Astrocyte of the spinal cord (primary cell): ENCODE results near the gene CEP72.
"Not testable (repeated sequence)": the region's sequence is repeated elsewhere in the genome, so short reads cannot be mapped to it uniquely, and the experiment has no call there.

ENCODE experiments used
- DNase-seq: peaks from one replicate; pipeline ENCODE4 v3.0.0; 2011; ENCODE audit warnings: low read depth, low spot score
- H3K4me3 ChIP-seq: 2 replicates; pipeline ENCODE4 v1.5.1; 2011; ENCODE audit warnings: low read depth, mild to moderate bottlenecking, low read length, moderate library complexity
- in situ Hi-C: cut with HindIII; loops from 2 replicates; pipeline ENCODE4 v1.10.0; 2017; ENCODE audit warnings: low sequenced_read_pairs
- TF ChIP-seq, protein P1 (sequence below): IDR thresholded peaks from 2 replicates; pipeline ENCODE4 v1.5.1; 2012; ENCODE audit warnings: low read depth, mild to moderate bottlenecking, low read length, inconsistent platforms

CEP72 gene

DNA sequence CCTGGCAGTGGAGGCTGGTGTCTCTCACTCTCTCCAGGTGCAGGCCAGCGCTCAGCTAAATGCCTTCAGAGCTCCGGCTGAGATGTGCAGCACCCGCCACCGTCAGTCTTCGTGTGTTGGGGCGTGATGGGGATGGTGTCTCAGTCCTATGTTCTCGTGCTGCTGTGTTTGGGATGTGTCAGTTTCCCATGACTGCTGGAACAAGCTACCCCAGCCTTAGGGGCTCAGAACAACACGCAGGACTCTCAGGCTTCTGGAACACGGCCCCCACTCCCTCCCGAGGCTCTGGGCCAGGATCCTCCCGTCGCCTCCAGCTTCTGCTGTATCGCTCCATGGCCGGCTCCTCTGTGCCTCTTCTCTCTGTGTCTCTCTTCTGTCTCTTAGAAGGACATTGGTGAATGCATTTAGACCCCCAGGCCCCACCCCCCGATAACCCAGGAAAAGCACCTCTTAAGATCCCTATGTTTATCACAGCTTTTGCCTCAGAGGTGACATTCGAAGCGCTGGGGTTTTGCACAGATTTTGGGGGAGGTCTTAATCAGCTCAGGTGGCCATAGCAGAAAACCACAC lies 9.6 kb upstream of the CEP72 start:
- DNase-seq, result no peak
- in situ Hi-C loops, result no loop called here
- TF ChIP-seq, protein P1, sequence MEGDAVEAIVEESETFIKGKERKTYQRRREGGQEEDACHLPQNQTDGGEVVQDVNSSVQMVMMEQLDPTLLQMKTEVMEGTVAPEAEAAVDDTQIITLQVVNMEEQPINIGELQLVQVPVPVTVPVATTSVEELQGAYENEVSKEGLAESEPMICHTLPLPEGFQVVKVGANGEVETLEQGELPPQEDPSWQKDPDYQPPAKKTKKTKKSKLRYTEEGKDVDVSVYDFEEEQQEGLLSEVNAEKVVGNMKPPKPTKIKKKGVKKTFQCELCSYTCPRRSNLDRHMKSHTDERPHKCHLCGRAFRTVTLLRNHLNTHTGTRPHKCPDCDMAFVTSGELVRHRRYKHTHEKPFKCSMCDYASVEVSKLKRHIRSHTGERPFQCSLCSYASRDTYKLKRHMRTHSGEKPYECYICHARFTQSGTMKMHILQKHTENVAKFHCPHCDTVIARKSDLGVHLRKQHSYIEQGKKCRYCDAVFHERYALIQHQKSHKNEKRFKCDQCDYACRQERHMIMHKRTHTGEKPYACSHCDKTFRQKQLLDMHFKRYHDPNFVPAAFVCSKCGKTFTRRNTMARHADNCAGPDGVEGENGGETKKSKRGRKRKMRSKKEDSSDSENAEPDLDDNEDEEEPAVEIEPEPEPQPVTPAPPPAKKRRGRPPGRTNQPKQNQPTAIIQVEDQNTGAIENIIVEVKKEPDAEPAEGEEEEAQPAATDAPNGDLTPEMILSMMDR, result no peak
- H3K4me3 ChIP-seq, result no peak overlapping the region

DNA sequence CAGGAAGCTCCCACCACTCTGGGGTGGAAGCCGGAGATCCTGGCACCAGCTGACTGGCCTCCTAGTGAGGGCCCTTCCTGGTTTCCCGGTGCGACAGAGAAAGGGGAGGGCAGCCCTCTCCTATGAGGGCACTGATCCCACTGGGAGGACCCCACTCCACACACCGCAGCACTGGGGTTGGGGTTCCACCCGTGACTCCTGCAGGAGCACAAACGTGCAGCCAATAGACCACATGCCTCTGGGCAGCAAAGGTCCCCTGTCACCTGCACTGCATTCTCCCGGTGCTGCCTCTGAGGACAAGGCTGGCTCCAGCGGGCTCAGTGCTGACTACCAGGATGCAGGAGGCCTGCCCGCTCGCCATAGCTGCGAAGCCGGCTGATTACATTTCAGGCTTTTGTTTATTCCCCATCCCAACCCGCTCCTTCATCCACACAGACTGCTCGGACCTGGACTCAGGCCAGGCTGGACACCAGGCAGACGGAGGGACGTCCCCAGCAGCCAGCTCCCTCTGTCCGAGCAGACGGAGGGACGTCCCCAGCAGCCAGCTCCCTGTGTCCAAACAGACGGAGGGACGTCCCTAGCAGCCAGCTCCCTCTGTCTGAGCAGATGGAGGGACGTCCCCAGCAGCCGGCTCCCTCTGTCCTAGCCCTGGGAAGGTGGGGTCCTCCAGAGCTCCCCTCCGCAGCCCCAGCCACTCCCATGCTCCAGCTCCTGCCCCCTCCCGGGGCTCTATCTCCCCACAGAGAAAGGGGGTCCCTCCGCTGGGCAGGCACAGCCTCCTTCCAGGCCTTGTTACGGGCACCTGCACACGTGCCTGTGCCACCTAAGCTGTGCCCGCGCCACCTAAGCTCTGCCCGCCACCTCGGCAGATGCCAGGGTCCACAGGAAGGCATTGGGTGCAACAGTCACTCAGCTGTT lies 8.8 kb upstream of the CEP72 start:
- DNase-seq, result no peak
- TF ChIP-seq, protein P1, result no peak
- in situ Hi-C loops, result no loop called here

DNA sequence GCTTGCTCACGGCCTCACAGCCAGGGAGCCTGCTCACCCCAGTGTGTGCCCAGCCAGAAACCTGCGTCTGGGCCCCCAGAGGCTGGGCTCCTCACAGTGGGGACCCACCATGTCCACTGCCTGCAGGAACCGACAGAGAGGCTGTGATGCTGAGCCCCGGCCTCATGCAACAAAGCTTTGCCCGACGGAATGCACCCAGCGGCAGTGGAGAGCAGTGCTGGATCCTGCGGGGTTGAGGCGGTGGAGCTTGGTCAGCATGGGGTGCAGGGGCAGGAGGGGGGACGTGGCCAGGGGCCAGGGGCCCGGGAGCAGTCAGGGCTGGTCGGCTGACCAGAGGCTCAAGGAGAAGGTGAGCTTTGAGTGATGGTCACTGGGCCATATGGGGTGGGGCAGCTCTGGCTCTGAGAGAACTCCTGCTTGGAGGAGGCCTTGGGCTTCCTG lies 7.7 kb upstream of the CEP72 start:
- no peak overlapping the region for H3K4me3 ChIP-seq
- in situ Hi-C loops, result no loop called here
- TF ChIP-seq, protein P1, result no peak
- DNase-seq, result no peak

More for the DNA sequence above, 8.8 kb upstream of the CEP72 start:
- H3K4me3 ChIP-seq, result no peak overlapping the region

DNA sequence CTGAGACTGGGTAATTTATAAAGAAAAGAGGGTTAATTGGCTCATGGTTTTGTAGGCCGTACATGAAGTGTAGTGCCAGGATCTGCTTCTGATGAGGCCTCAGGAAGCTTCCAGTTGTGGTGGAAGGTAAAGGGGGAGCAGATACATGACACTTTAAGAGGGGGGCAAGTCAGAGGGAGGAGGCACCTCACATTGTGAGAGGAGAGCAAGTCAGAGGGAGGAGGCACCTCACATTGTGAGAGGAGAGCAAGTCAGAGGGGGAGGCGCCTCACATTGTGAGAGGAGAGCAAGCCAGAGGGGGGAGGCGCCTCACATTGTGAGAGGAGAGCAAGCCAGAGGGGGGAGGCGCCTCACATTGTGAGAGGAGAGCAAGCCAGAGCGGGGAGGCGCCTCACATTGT lies 7.0 kb upstream of the CEP72 start:
- in situ Hi-C loops, DNase-seq: not testable (repeated sequence)

DNA sequence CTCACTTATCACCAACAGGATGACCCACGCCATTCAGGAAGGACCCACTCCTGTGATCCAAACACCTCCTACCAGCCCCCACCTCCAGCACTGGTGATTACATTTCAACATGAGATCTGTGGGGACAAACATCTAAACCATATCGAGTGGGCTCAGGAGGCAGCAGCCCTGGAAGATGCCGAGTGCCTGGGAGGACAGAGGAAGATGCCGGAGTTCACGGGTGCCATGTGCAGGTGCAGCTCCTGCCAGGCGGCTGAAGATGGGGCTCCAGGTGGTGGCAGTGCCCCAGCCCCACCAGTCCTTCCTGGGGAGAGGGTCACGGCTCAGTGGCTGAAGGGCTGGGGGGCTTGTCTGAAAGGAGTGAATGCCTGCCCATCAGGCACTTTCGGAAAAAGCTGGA lies 6.1 kb upstream of the CEP72 start:
- in situ Hi-C loops, result no loop called here
- TF ChIP-seq, protein P1, result no peak
- no peak overlapping the region for H3K4me3 ChIP-seq
- no peak for DNase-seq

More for the DNA sequence above, 7.0 kb upstream of the CEP72 start:
- not testable (repeated sequence) for H3K4me3 ChIP-seq

DNA sequence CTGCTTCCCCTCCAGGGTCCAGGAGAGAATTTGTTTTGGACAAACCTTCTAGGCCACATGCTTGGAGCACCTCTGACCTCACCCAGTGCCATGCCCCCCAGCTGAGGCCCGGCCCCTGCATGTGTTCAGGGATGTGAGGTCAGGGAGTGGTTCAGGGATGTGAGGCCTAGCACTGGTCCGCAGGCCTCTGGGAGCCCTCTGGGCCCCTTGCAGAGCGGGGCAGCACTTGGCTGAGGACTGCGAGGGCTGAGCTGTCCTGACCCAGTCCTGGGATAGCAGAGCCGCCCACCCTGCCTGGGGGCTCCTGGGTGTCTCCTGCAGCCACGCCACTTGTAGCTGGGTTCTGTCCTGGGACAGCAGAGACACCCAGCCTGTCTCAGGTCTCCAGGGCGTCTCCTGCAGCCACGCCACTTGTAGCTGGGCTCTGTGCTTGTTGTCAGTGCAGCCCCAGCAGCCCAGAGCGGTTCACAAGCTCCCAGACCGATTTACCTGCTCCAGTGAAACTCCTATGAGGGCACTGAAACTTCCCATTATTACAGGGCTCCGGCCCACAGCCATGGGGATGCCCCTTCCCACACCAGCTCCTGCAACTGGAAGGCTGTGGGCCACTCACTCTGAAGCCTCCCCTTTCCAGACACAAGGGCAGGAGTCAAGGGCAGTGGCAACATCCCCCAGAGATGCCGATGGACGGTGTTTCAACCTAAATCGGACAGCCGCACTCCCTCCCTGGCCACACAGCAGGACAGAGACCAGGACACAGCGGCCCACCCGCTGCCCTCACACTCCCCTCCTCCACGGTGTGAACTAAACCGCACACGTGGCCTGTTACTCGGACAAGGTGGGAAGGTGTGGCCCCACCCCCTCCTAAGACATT lies 5.4 kb upstream of the CEP72 start:
- H3K4me3 ChIP-seq, result no peak overlapping the region
- DNase-seq, result no peak
- TF ChIP-seq, protein P1, result no peak
- in situ Hi-C loops, result no loop called here
